GM12878 (cell line): Measurements from ENCODE around the gene MCTP2. TPM values are rescaled to one million over a fixed set of nuclear protein-coding genes. Genes with fewer than 3 reads are reported as not detected.
"Not testable (repeated sequence)": the region's sequence is repeated elsewhere in the genome, so short reads cannot be mapped to it uniquely, and the experiment has no call there.

Experiments used
- ATAC-seq: fragments of 200-7000 bp; cut with Tn5 transposase; 3 replicates; pipeline ENCODE4 v1.9.1; 2020; ENCODE audit warnings: mild to moderate bottlenecking, moderate library complexity
- BruUV-seq: library from RNA; stranded (reverse); fragments of 400-500 nt; replicated peaks from 2 replicates; lab custom pipeline; 2021; lab: Mats Ljungman, UMichigan
- CTCF ChIA-PET: fragments of 300-600 bp; sonication (Branson Sonifier 250); formaldehyde crosslinking; extraction: SDS; loops from one replicate; lab custom pipeline; 2021; ENCODE audit warnings: inconsistent platforms; lab: Yijun Ruan, JAX
- POLR2A ChIA-PET: fragments of 350-600 bp; formaldehyde crosslinking; extraction: SDS; loops from one replicate; lab custom pipeline; 2021; ENCODE audit warnings: inconsistent platforms; lab: Charles Lee
- RAD21 ChIA-PET: fragments of 300-600 bp; sonication (Branson Sonifier 250); formaldehyde crosslinking; loops from one replicate; lab custom pipeline; 2023; ENCODE audit warnings: antibody characterized with exemption; ENCODE audit not compliant: unreplicated experiment; lab: Charles Lee
- SMC1A ChIA-PET: fragments of 300-600 bp; sonication (Branson Sonifier 250); formaldehyde crosslinking; loops from one replicate; lab custom pipeline; 2023; ENCODE audit not compliant: unreplicated experiment, uncharacterized antibody; lab: Charles Lee
- DNase-seq: peaks from one replicate; pipeline ENCODE4 v3.0.0-alpha.2; 2011; ENCODE audit warnings: low read depth, low spot score
- FAIRE-seq: peaks from 3 replicates; lab custom pipeline; 2011; peaks lifted over from hg19 to GRCh38; lab: Jason Lieb, UNC
- H2AFZ ChIP-seq: 2 replicates; pipeline ENCODE4 v1.6.0; 2011; ENCODE audit warnings: low read depth, low read length, control low read depth; ENCODE audit not compliant: control insufficient read depth
- H3K27ac ChIP-seq: 2 replicates; pipeline ENCODE4 v1.5.1; 2011; ENCODE audit warnings: control low read depth; ENCODE audit not compliant: control insufficient read depth, insufficient read depth
- H3K27me3 ChIP-seq, 2 experiments: replicated peaks in 1 of 2; 2 replicates each; pipeline versions ENCODE4 v1.6.0 to v1.6.1; 2011; ENCODE audit warnings: low read length in 1 of 2; ENCODE audit not compliant: control insufficient read depth in 2 of 2, insufficient read depth in 2 of 2
- H3K36me3 ChIP-seq, 2 experiments: 2 replicates each; pipeline ENCODE4 v1.5.1; 2011; ENCODE audit warnings: low read length in 1 of 2; ENCODE audit not compliant: control insufficient read depth in 2 of 2, insufficient read depth in 2 of 2
- H3K4me1 ChIP-seq: 2 replicates; pipeline ENCODE4 v1.6.1; 2011; ENCODE audit warnings: mild to moderate bottlenecking, low read length, moderate library complexity, mixed read lengths; ENCODE audit not compliant: control insufficient read depth, insufficient read depth
- H3K4me2 ChIP-seq: 2 replicates; pipeline ENCODE4 v1.6.0; 2011; ENCODE audit warnings: control low read depth; ENCODE audit not compliant: control insufficient read depth, insufficient read depth
- H3K4me3 ChIP-seq: fragments of 200-600 bp; sonication (generic); 2 replicates; pipeline ENCODE4 v1.5.1; 2016
- H3K79me2 ChIP-seq: 2 replicates; pipeline ENCODE4 v1.6.0; 2011; ENCODE audit warnings: low read length; ENCODE audit not compliant: control insufficient read depth, insufficient read depth
- H3K9ac ChIP-seq: 2 replicates; pipeline ENCODE4 v1.8.0; 2011; ENCODE audit warnings: low read length, control low read depth, mixed read lengths; ENCODE audit not compliant: control insufficient read depth, insufficient read depth
- H3K9me3 ChIP-seq: replicated peaks from 3 replicates; pipeline ENCODE4 v1.5.1; 2011; ENCODE audit warnings: mild to moderate bottlenecking, low read length; ENCODE audit not compliant: control insufficient read depth, insufficient read depth
- H4K20me1 ChIP-seq: 2 replicates; pipeline ENCODE4 v1.6.0; 2011; ENCODE audit not compliant: control insufficient read depth, insufficient read depth
- ATF7 ChIP-seq: fragments of 450-650 bp; IDR thresholded peaks from 2 replicates; pipeline ENCODE4 v1.6.1; 2016; ENCODE audit warnings: low read depth, mild to moderate bottlenecking
- CEBPZ ChIP-seq: fragments of 150-350 bp; IDR thresholded peaks from 2 replicates; pipeline ENCODE4 v1.6.1; 2016; ENCODE audit warnings: low read depth, low read length
- EP300 ChIP-seq, 2 experiments: fragments of 150-350 bp in 1 of 2; IDR thresholded peaks; 2 replicates each; pipeline ENCODE4 v1.6.1; 2011 to 2012; ENCODE audit warnings: low read depth in 2 of 2, low read length in 2 of 2, borderline replicate concordance in 1 of 2, improper control_type of control experiment in 1 of 2, inconsistent platforms in 1 of 2; ENCODE audit not compliant: control insufficient read depth in 1 of 2
- IKZF1 ChIP-seq: fragments of 450-650 bp; conservative IDR thresholded peaks from 2 replicates; pipeline ENCODE4 v1.6.1; 2017; ENCODE audit warnings: antibody characterized with exemption, mild to moderate bottlenecking
- LARP7 ChIP-seq: fragments of 450-650 bp; IDR thresholded peaks from 2 replicates; pipeline ENCODE4 v1.6.1; 2017; ENCODE audit warnings: mild to moderate bottlenecking
- MEF2A ChIP-seq: IDR thresholded peaks from 2 replicates; pipeline ENCODE4 v1.6.1; 2011; ENCODE audit warnings: low read depth, mild to moderate bottlenecking, low read length, moderate library complexity; ENCODE audit not compliant: insufficient read depth
- MYB ChIP-seq: fragments of 150-350 bp; IDR thresholded peaks from 2 replicates; pipeline ENCODE4 v1.6.1; 2014; ENCODE audit warnings: mild to moderate bottlenecking, low read depth, low read length, borderline replicate concordance
- SPI1 ChIP-seq: IDR thresholded peaks from 2 replicates; pipeline ENCODE4 v1.6.1; 2011; ENCODE audit warnings: low read depth, mild to moderate bottlenecking, low read length, moderate library complexity, borderline replicate concordance; ENCODE audit not compliant: insufficient read depth
- ZNF274 ChIP-seq: IDR thresholded peaks from one replicate; pipeline ENCODE4 v1.8.0; 2011; ENCODE audit not compliant: insufficient read length, insufficient read depth
- WGBS: methylation state at CpG from one replicate; pipeline ENCODE4 v1.1.6; 2016; ENCODE audit warnings: low lambda C conversion rate; ENCODE audit not compliant: insufficient replicate concordance, insufficient coverage; ENCODE audit errors: missing lambda C conversion rate; 5-methylcytosine and 5-hydroxymethylcytosine counted together
- in situ Hi-C: fragments of 300-500 bp; cut with MboI; formaldehyde crosslinking; loops from 9 replicates; pipeline ENCODE4 v1.14.3; 2018; ENCODE audit warnings: mixed read lengths
- intact Hi-C: fragments of 100-400 bp; cut with micrococcal nuclease; formaldehyde crosslinking; loops from one replicate; pipeline ENCODE4 v1.14.2; 2022; ENCODE audit not compliant: unreplicated experiment
- polyA plus RNA-seq, 11 experiments: library from polyadenylated mRNA; depleted of rRNA in 4 of 11; unstranded in 6 of 11; stranded (reverse) in 5 of 11; fragments of >200 nt; fragmentation: Nextera tagmentation in 4 of 11; fragmentation: Illumina TruSeq in 1 of 11; extraction: Ambion mirVana in 4 of 11; extraction: Trizol in 1 of 11; gene quantifications; 1 replicate in 1 of 11; 2 replicates in 10 of 11; pipeline versions ENCODE4 v1.2.1 to v1.2.3, GENCODE V29; 2011 to 2016; ENCODE audit warnings: inconsistent platforms in 2 of 11, missing spikeins in 2 of 11, low read depth in 1 of 11
- total RNA-seq, 4 experiments: library from RNA; depleted of rRNA in 3 of 4; stranded (reverse); fragments of >200 nt in 3 of 4; fragmentation: Illumina TruSeq in 1 of 4; extraction: Trizol in 1 of 4; gene quantifications; 2 replicates each; pipeline versions ENCODE4 v1.2.1 to v1.2.3, GENCODE V29; 2013 to 2021

The MCTP2 gene
- total and polyA plus RNA-seq, 10 of the 15 experiments (the other 5 are each of a cell fraction or from before 2014, with no cell fraction given): 0.24 to 48.5 (median 0.88) TPM

- H3K27ac ChIP-seq, intact Hi-C loops, H4K20me1 ChIP-seq, DNase-seq, H2AFZ ChIP-seq, H3K36me3 ChIP-seq, H3K4me1 ChIP-seq, BruUV-seq, H3K4me3 ChIP-seq, H3K79me2 ChIP-seq, CTCF ChIA-PET, ATAC-seq, H3K9me3 ChIP-seq, FAIRE-seq, H3K9ac ChIP-seq, H3K27me3 ChIP-seq, H3K4me2 ChIP-seq, in situ Hi-C loops: not testable (repeated sequence)
- ChIA-PET POLR2A (interaction anchor here (1.4 kb wide), 1 partner anchor 11 kb away, joined by 6 read pairs; no protein-coding TSS in a partner anchor), RAD21 (interaction anchor here (5.7 kb wide), 1 partner anchor 25 kb away, joined by 63 read pairs; the partner anchor contains the start of gene MCTP2), SMC1A (interaction anchor here (1.1 to 6.5 kb wide), 3 partner anchors 8 to 92 kb away, joined by 3 to 83 read pairs (median 4); partner anchors contain the start of gene MCTP2)
- WGBS: under 1% methylated on average over 7 of the region's 7 CpGs
These were observed 26.4 kb downstream of the MCTP2 start for GRCh38 chr15:94257776-94258175.

GRCh38 chr15:94258246-94258645 is 26.9 kb downstream of the MCTP2 start:
- POLR2A ChIA-PET: no interaction called here
- H3K9ac ChIP-seq: no peak overlapping the region
- H3K4me3 ChIP-seq: no peak overlapping the region
- H3K36me3 ChIP-seq: no peaks in the 10 kb centered on the region
- no TSS peak for BruUV-seq
- peaks cover 2% of the 10 kb centered on the region; the same call in 1 of the 2 replicates for H3K4me1 ChIP-seq
- DNase-seq (no peak), ATAC-seq (peak; percentile 70), FAIRE-seq (no peak)
- no peak overlapping the region for H3K27ac ChIP-seq
- H3K79me2 ChIP-seq: no peaks in the 10 kb centered on the region
- no peaks in the 10 kb centered on the region for H3K27me3 ChIP-seq
- H2AFZ ChIP-seq: no peak overlapping the region
- H4K20me1 ChIP-seq: no peaks in the 10 kb centered on the region
- H3K9me3 ChIP-seq: no peaks in the 10 kb centered on the region
- no peak overlapping the region; the same call in 1 of the 2 replicates for H3K4me2 ChIP-seq
- in situ Hi-C loops: no loop called here
- intact Hi-C loops: no loop called here
- CTCF ChIA-PET: no interaction called here
- RAD21 ChIA-PET: no interaction called here
- SMC1A ChIA-PET: no interaction called here
- WGBS: 2% methylated on average over 2 of the region's 2 CpGs
- TF ChIP-seq LARP7: no peak
- peak; percentile 31 to 55; a peak in 2 of 4 replicates for TF ChIP-seq EP300 (IDR thresholded peaks at IDR 0.05; ENCODE audit: borderline replicate concordance in 1 of 2, control insufficient read depth in 1 of 2, low read depth in 2 of 2, low read length in 2 of 2)
- peak; percentile 18; the same call in 1 of the 2 replicates for TF ChIP-seq ATF7
- TF ChIP-seq SPI1: peak; percentile 72
- no peak for TF ChIP-seq MEF2A
- TF ChIP-seq IKZF1: peak; percentile 11; the same call in 1 of the 2 replicates
- no peak for TF ChIP-seq ZNF274
- TF ChIP-seq CEBPZ: no peak
- TF ChIP-seq MYB: no peak
